ENCODE measurements around the gene MAGEA8.
A peak's percentile ranks its signal among the peaks of the same experiment; 100 is the strongest.
"Not testable (repeated sequence)": the region's sequence is repeated elsewhere in the genome, so short reads cannot be mapped to it uniquely, and the experiment has no call there.

The MAGEA8 gene

GRCh38 chrX:149881081-149881711, at the start of gene MAGEA8:
Gene MAGEA8, plus strand, starts transcription at chrX:149881183. Its CDS starts 3,090 bp downstream, at chrX:149884273.
- no peak for TF ChIP-seq CTCF (IDR thresholded peaks at IDR 0.05; ENCODE audit: control extremely low read depth, extremely low read depth, low read depth, missing control alignments)
- ChIA-PET POLR2A (no interaction called here), CTCF (interaction anchor here (0.7 kb wide), 1 partner anchor 9 kb away, joined by 3 read pairs; no protein-coding TSS in a partner anchor)
- DNase-seq (ENCODE audit: extremely low spot score), result peak; percentile 24

- ChIA-PET CTCF (no interaction called here), POLR2A (no interaction called here)
- no peak for DNase-seq (ENCODE audit: extremely low spot score)
These were observed 49.5 kb upstream of the MAGEA8 start for GRCh38 chrX:149831473-149831872.

GRCh38 chrX:149836728-149837127, 44.3 kb upstream of the MAGEA8 start:
- DNase-seq (ENCODE audit: extremely low spot score); POLR2A ChIA-PET; CTCF ChIA-PET: not testable (repeated sequence)

More at GRCh38 chrX:149831473-149831872, 49.5 kb upstream of the MAGEA8 start:
- no peak for TF ChIP-seq CTCF (IDR thresholded peaks at IDR 0.05; ENCODE audit: control extremely low read depth, extremely low read depth, low read depth, missing control alignments)

GRCh38 chrX:149837167-149837566, 43.8 kb upstream of the MAGEA8 start:
- ChIA-PET CTCF (no interaction called here), POLR2A (no interaction called here)
- TF ChIP-seq CTCF (IDR thresholded peaks at IDR 0.05; ENCODE audit: control extremely low read depth, extremely low read depth, low read depth, missing control alignments), result no peak
- DNase-seq (ENCODE audit: extremely low spot score), result no peak

- CTCF ChIA-PET, result no interaction called here
- TF ChIP-seq CTCF (IDR thresholded peaks at IDR 0.05; ENCODE audit: control extremely low read depth, extremely low read depth, low read depth, missing control alignments), result no peak
- no peak for DNase-seq (ENCODE audit: extremely low spot score)
- POLR2A ChIA-PET, result no interaction called here
These were observed 43.3 kb upstream of the MAGEA8 start for GRCh38 chrX:149837639-149838038.

- POLR2A ChIA-PET, result no interaction called here
- CTCF ChIA-PET, result no interaction called here
- no peak for TF ChIP-seq CTCF (IDR thresholded peaks at IDR 0.05; ENCODE audit: control extremely low read depth, extremely low read depth, low read depth, missing control alignments)
- no peak for DNase-seq (ENCODE audit: extremely low spot score)
These were observed 39.1 kb upstream of the MAGEA8 start for GRCh38 chrX:149841929-149842328.

- DNase-seq (ENCODE audit: extremely low spot score), result no peak
- POLR2A ChIA-PET, result no interaction called here
- TF ChIP-seq CTCF (IDR thresholded peaks at IDR 0.05; ENCODE audit: control extremely low read depth, extremely low read depth, low read depth, missing control alignments), result no peak
- CTCF ChIA-PET, result no interaction called here
These were observed 35.6 kb upstream of the MAGEA8 start for GRCh38 chrX:149845385-149845784.
